ENCODE measurements around the gene HAS3.

- TF ChIP-seq RAD21 (IDR thresholded peaks at IDR 0.05) = no peak
- TF ChIP-seq ATF3 (IDR thresholded peaks at IDR 0.05) = no peak
- TF ChIP-seq, protein P1, sequence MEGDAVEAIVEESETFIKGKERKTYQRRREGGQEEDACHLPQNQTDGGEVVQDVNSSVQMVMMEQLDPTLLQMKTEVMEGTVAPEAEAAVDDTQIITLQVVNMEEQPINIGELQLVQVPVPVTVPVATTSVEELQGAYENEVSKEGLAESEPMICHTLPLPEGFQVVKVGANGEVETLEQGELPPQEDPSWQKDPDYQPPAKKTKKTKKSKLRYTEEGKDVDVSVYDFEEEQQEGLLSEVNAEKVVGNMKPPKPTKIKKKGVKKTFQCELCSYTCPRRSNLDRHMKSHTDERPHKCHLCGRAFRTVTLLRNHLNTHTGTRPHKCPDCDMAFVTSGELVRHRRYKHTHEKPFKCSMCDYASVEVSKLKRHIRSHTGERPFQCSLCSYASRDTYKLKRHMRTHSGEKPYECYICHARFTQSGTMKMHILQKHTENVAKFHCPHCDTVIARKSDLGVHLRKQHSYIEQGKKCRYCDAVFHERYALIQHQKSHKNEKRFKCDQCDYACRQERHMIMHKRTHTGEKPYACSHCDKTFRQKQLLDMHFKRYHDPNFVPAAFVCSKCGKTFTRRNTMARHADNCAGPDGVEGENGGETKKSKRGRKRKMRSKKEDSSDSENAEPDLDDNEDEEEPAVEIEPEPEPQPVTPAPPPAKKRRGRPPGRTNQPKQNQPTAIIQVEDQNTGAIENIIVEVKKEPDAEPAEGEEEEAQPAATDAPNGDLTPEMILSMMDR (IDR thresholded peaks at IDR 0.05; ENCODE audit: low read depth, low read length, missing input control) = no peak
- TF ChIP-seq GABPA (IDR thresholded peaks at IDR 0.05 in 1 of 2, conservative IDR thresholded peaks at IDR 0.05 in 1 of 2) = no peak
- TF ChIP-seq, protein P2, sequence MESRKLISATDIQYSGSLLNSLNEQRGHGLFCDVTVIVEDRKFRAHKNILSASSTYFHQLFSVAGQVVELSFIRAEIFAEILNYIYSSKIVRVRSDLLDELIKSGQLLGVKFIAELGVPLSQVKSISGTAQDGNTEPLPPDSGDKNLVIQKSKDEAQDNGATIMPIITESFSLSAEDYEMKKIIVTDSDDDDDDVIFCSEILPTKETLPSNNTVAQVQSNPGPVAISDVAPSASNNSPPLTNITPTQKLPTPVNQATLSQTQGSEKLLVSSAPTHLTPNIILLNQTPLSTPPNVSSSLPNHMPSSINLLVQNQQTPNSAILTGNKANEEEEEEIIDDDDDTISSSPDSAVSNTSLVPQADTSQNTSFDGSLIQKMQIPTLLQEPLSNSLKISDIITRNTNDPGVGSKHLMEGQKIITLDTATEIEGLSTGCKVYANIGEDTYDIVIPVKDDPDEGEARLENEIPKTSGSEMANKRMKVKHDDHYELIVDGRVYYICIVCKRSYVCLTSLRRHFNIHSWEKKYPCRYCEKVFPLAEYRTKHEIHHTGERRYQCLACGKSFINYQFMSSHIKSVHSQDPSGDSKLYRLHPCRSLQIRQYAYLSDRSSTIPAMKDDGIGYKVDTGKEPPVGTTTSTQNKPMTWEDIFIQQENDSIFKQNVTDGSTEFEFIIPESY (IDR thresholded peaks at IDR 0.05) = no peak
- TF ChIP-seq REST (IDR thresholded peaks at IDR 0.05) = no peak
- TF ChIP-seq FOXA1 (IDR thresholded peaks at IDR 0.05) = no peak
- no peak for TF ChIP-seq JUND (IDR thresholded peaks at IDR 0.05)
- no peak for TF ChIP-seq TAF1 (conservative IDR thresholded peaks at IDR 0.05)
- no peak for TF ChIP-seq EGR1 (IDR thresholded peaks at IDR 0.05; ENCODE audit: low read depth in 2 of 2)
- no peak for TF ChIP-seq YY1 (IDR thresholded peaks at IDR 0.05)
- TF ChIP-seq, protein P3, sequence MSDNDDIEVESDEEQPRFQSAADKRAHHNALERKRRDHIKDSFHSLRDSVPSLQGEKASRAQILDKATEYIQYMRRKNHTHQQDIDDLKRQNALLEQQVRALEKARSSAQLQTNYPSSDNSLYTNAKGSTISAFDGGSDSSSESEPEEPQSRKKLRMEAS (IDR thresholded peaks at IDR 0.05) = no peak
- no peak for TF ChIP-seq HNF4A (conservative IDR thresholded peaks at IDR 0.05)
- TF ChIP-seq SP1 (IDR thresholded peaks at IDR 0.05) = no peak
Observed at GRCh38 chr16:69087161-69087581, 18.3 kb upstream of the HAS3 start.
